HG02885 (cell line): ENCODE results near the gene GPR142.

ENCODE experiments used
- ATAC-seq: cut with Tn5 transposase; IDR thresholded peaks from one replicate; pipeline ENCODE4 v1.9.1; 2021; ENCODE audit warnings: mild to moderate bottlenecking; ENCODE audit not compliant: unreplicated experiment, poor library complexity

Gene GPR142

GRCh38 chr17:74417178-74418045, 50.1 kb downstream of the GPR142 start:
- no peak for ATAC-seq

GRCh38 chr17:74419928-74420411, 52.7 kb downstream of the GPR142 start:
- ATAC-seq: no peak
